A549 (cell line): Measurements from ENCODE around the gene TPRG1. TPM values are rescaled to one million over a fixed set of nuclear protein-coding genes. Genes with fewer than 3 reads are reported as not detected.

Experiments used
- ATAC-seq, 2 experiments: fragments of 200-7000 bp in 1 of 2; fragments of >200 bp in 1 of 2; cut with Nextera tagmentation in 1 of 2; cut with Tn5 transposase in 1 of 2; 3 replicates each; pipeline versions ENCODE4 v1.8.0 to v1.9.1; 2018 to 2020; ENCODE audit warnings: mild to moderate bottlenecking in 1 of 2, moderate library complexity in 1 of 2
- CTCF ChIA-PET: fragments of 300-600 bp; sonication (Branson Sonifier 250); formaldehyde crosslinking; extraction: SDS; loops from one replicate; lab custom pipeline; 2021; ENCODE audit warnings: antibody characterized with exemption, inconsistent platforms; lab: Yijun Ruan, JAX
- POLR2A ChIA-PET: fragments of 350-600 bp; formaldehyde crosslinking; extraction: SDS; loops from one replicate; lab custom pipeline; 2021; ENCODE audit warnings: antibody characterized with exemption, inconsistent platforms; lab: Yijun Ruan, JAX
- DNase-seq, 2 experiments: peaks; one replicate each; pipeline versions ENCODE4 v3.0.0 to v3.0.0-alpha.2; 2011 to 2016; ENCODE audit warnings: low read depth in 1 of 2, low spot score in 1 of 2
- FAIRE-seq: peaks from 2 replicates; lab custom pipeline; 2011; peaks lifted over from hg19 to GRCh38; lab: Jason Lieb, UNC
- H3K27ac ChIP-seq, 2 experiments: fragments of >200 bp; sonication (Bioruptor Twin); formaldehyde crosslinking; 3 replicates each; pipeline ENCODE4 v1.5.1; 2016 to 2017
- H3K4me1 ChIP-seq: fragments of >200 bp; sonication (Bioruptor Twin); formaldehyde crosslinking; 3 replicates; pipeline ENCODE4 v1.6.1; 2016
- H3K4me2 ChIP-seq: fragments of >200 bp; sonication (Bioruptor Twin); formaldehyde crosslinking; 3 replicates; pipeline ENCODE4 v1.6.1; 2016
- H3K4me3 ChIP-seq: fragments of >200 bp; sonication (Bioruptor Twin); formaldehyde crosslinking; 3 replicates; pipeline ENCODE4 v1.5.1; 2016
- H3K9me3 ChIP-seq: fragments of >200 bp; sonication (Bioruptor Twin); formaldehyde crosslinking; 3 replicates; pipeline ENCODE4 v1.6.1; 2016
- CBX2 ChIP-seq: fragments of 200-600 bp; sonication (generic); IDR thresholded peaks from 2 replicates; pipeline ENCODE4 v1.6.1; 2016; ENCODE audit warnings: low read depth, mild to moderate bottlenecking, borderline replicate concordance
- CHD4 ChIP-seq: fragments of 200-600 bp; sonication (generic); IDR thresholded peaks from 2 replicates; pipeline ENCODE4 v1.6.1; 2016; ENCODE audit warnings: antibody characterized with exemption, mild to moderate bottlenecking, borderline replicate concordance
- EHMT2 ChIP-seq: fragments of 200-600 bp; sonication (generic); IDR thresholded peaks from 2 replicates; pipeline ENCODE4 v1.6.1; 2016; ENCODE audit warnings: antibody characterized with exemption, low read depth, mild to moderate bottlenecking, moderate library complexity
- FOSB ChIP-seq: fragments of 250-450 bp; sonication (Bioruptor Pico); IDR thresholded peaks from 2 replicates; pipeline ENCODE4 v1.5.0; 2020; ENCODE audit warnings: mild to moderate bottlenecking, moderate library complexity
- HES2 ChIP-seq: fragments of >200 bp; sonication (Bioruptor Twin); formaldehyde crosslinking; IDR thresholded peaks from 2 replicates; pipeline ENCODE4 v1.6.1; 2016
- HOXA7 ChIP-seq: fragments of 250-450 bp; sonication (Bioruptor Pico); IDR thresholded peaks from 2 replicates; pipeline ENCODE4 v1.5.0; 2020; ENCODE audit warnings: mild to moderate bottlenecking, moderate library complexity
- HOXB5 ChIP-seq: fragments of 250-450 bp; sonication (Bioruptor Pico); IDR thresholded peaks from 2 replicates; pipeline ENCODE4 v1.5.0; 2020; ENCODE audit warnings: mild to moderate bottlenecking, moderate library complexity
- JUNB ChIP-seq: fragments of >200 bp; sonication (Bioruptor Twin); formaldehyde crosslinking; IDR thresholded peaks from 2 replicates; pipeline ENCODE4 v1.6.1; 2016
- MAFK ChIP-seq: fragments of 450-650 bp; IDR thresholded peaks from 2 replicates; pipeline ENCODE4 v1.6.1; 2014; ENCODE audit not compliant: partially characterized antibody
- MAZ ChIP-seq: fragments of 150-350 bp; IDR thresholded peaks from 2 replicates; pipeline ENCODE4 v1.6.1; 2014; ENCODE audit warnings: antibody characterized with exemption, low read depth, low read length, borderline replicate concordance
- NPAS2 ChIP-seq: fragments of 250-450 bp; sonication (Bioruptor Pico); IDR thresholded peaks from 2 replicates; pipeline ENCODE4 v1.8.0; 2022; ENCODE audit warnings: mild to moderate bottlenecking, moderate library complexity, borderline replicate concordance
- NR3C1 ChIP-seq: fragments of >200 bp; sonication (Bioruptor Twin); formaldehyde crosslinking; IDR thresholded peaks from 3 replicates; pipeline ENCODE4 v1.6.1; 2017
- PBX3 ChIP-seq: IDR thresholded peaks from 2 replicates; pipeline ENCODE4 v1.6.1; 2012
- POLR2A ChIP-seq: IDR thresholded peaks from 2 replicates; pipeline ENCODE4 v1.6.1; 2012; ENCODE audit warnings: mild to moderate bottlenecking, low read length
- RAD21 ChIP-seq, 2 experiments: fragments of >200 bp in 1 of 2; sonication (Bioruptor Twin) in 1 of 2; formaldehyde crosslinking in 1 of 2; IDR thresholded peaks in 1 of 2; conservative IDR thresholded peaks in 1 of 2; 2 replicates in 1 of 2; 3 replicates in 1 of 2; pipeline ENCODE4 v1.6.1; 2012 to 2018; ENCODE audit warnings: inconsistent platforms in 1 of 2
- RARB ChIP-seq: fragments of 250-450 bp; sonication (Bioruptor Pico); IDR thresholded peaks from 2 replicates; pipeline ENCODE4 v1.8.0; 2021; ENCODE audit warnings: mild to moderate bottlenecking, moderate library complexity
- RNF2 ChIP-seq: fragments of 200-600 bp; sonication (generic); IDR thresholded peaks from 2 replicates; pipeline ENCODE4 v1.6.1; 2016; ENCODE audit warnings: low read depth, mild to moderate bottlenecking, antibody characterized with exemption, moderate library complexity, borderline replicate concordance
- SREBF2 ChIP-seq: fragments of 450-650 bp; IDR thresholded peaks from 2 replicates; pipeline ENCODE4 v1.6.1; 2014; ENCODE audit warnings: mild to moderate bottlenecking, moderate library complexity
- TP53 ChIP-seq: fragments of 250-450 bp; sonication (Bioruptor Pico); IDR thresholded peaks from 2 replicates; pipeline ENCODE4 v1.5.0; 2021; ENCODE audit warnings: mild to moderate bottlenecking, moderate library complexity
- ZFP36 ChIP-seq: fragments of 450-650 bp; IDR thresholded peaks from 2 replicates; pipeline ENCODE4 v1.6.1; 2014; ENCODE audit warnings: borderline replicate concordance; ENCODE audit not compliant: partially characterized antibody
- ZNF302 ChIP-seq: fragments of 250-450 bp; sonication (Bioruptor Pico); IDR thresholded peaks from 2 replicates; pipeline ENCODE4 v1.9.0; 2021; ENCODE audit warnings: inconsistent platforms, mild to moderate bottlenecking, moderate library complexity
- WGBS: methylation state at CpG from one replicate; pipeline ENCODE4 v1.1.6; 2017; ENCODE audit errors: missing lambda C conversion rate; 5-methylcytosine and 5-hydroxymethylcytosine counted together
- polyA plus RNA-seq, 4 experiments: library from polyadenylated mRNA; depleted of rRNA in 3 of 4; stranded (reverse); fragments of >200 nt; fragmentation: RNase III in 1 of 4; extraction: RNeasy Plus Mini Kit Qiagen cat#74134 plus additional on column Dnase treatment in 1 of 4; gene quantifications; 2 replicates in 3 of 4; 3 replicates in 1 of 4; pipeline ENCODE4 v1.2.3, GENCODE V29; 2011 to 2017
- TF ChIP-seq, protein P1 (sequence below): fragments of 450-650 bp; IDR thresholded peaks from 2 replicates; pipeline ENCODE4 v1.6.1; 2014; ENCODE audit warnings: antibody characterized with exemption
- TF ChIP-seq, protein P2 (sequence below): fragments of 250-450 bp; sonication (Bioruptor Pico); IDR thresholded peaks from 2 replicates; pipeline ENCODE4 v1.5.0; 2020; ENCODE audit warnings: low read depth, mild to moderate bottlenecking, moderate library complexity

Gene TPRG1
- polyA plus RNA-seq, 2 of the 4 experiments (the other 2 are of a cell fraction), result 0.21 to 1.1 TPM

DNA sequence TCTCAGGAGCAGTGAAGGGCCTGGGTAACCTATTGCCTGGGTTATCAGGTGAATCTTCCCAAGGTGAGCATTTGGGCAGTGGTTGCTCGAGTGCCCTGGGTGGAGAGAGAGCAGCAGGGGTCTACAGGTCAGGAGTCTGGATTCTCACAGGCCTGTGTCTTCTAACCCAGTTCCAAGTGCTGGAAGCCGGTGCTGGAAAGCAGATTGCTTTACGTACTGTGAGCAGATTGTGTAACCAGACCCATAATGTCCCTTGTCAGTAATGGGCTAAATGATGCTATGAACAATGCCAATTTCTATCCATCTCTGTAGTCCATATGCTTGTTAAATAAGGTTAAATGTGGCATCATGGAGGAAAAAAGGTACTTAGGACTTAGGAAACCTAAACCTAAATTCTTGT, 106.5 kb downstream of the TPRG1 start:
- Histone ChIP-seq H3K4me1 (peaks cover 24% of the 10 kb centered on the region; the same call in 2 of the 3 replicates), H3K4me3 (no peak overlapping the region), H3K4me2 (no peak overlapping the region), H3K9me3 (no peaks in the 10 kb centered on the region; the same call in 2 of the 3 replicates), H3K27ac (peak overlapping the region in 1 of 2 experiments; percentile 60; a peak in 3 of 6 replicates)
- WGBS, result 87% methylated on average over 3 of the region's 3 CpGs
- no peak for TF ChIP-seq POLR2A
- no peak for TF ChIP-seq HES2
- no peak for TF ChIP-seq PBX3
- TF ChIP-seq, protein P1, sequence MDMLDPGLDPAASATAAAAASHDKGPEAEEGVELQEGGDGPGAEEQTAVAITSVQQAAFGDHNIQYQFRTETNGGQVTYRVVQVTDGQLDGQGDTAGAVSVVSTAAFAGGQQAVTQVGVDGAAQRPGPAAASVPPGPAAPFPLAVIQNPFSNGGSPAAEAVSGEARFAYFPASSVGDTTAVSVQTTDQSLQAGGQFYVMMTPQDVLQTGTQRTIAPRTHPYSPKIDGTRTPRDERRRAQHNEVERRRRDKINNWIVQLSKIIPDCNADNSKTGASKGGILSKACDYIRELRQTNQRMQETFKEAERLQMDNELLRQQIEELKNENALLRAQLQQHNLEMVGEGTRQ, result no peak
- no peak for TF ChIP-seq HOXA7
- no peak for TF ChIP-seq RNF2
- no peak for TF ChIP-seq RARB
- no peak for TF ChIP-seq JUNB
- no peak for TF ChIP-seq HOXB5 (CRISPR knock-in tag)
- no peak for TF ChIP-seq SREBF2
- TF ChIP-seq FOSB (CRISPR knock-in tag), result no peak
- TF ChIP-seq TP53 (CRISPR knock-in tag), result no peak
- no peak for TF ChIP-seq RAD21 (conservative IDR thresholded peaks at IDR 0.05 in 1 of 2, IDR thresholded peaks at IDR 0.05 in 1 of 2)
- no peak for TF ChIP-seq ZFP36
- no peak for TF ChIP-seq NPAS2
- no peak for TF ChIP-seq CHD4
- TF ChIP-seq, protein P2, sequence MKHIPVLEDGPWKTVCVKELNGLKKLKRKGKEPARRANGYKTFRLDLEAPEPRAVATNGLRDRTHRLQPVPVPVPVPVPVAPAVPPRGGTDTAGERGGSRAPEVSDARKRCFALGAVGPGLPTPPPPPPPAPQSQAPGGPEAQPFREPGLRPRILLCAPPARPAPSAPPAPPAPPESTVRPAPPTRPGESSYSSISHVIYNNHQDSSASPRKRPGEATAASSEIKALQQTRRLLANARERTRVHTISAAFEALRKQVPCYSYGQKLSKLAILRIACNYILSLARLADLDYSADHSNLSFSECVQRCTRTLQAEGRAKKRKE (CRISPR knock-in tag), result no peak
- no peak for TF ChIP-seq ZNF302 (CRISPR knock-in tag)
- TF ChIP-seq EHMT2, result no peak
- no peak for TF ChIP-seq MAZ
- CTCF ChIA-PET, result no interaction called here
- FAIRE-seq (no peak), DNase-seq (no peak), ATAC-seq (no peak)
- POLR2A ChIA-PET, result no interaction called here

DNA sequence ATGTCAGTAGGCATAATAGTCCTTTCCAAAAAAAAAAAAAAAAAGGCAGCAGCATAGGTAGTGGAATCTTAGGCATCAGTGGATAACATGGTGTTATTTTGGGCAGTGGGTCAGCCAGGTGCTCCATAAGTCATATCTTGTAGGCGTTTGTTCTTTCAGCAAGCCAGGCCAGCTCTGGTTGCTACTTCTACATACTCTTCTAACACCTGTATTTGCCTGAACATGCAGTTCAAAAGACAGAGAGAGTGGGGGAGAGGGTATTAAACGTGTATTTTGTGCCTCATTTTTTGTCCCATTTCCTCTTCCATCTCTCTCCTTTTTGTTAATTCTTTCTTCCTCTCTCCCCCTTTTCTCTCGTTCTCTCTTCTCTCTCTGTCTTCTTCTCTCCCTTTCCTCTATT, 110.4 kb downstream of the TPRG1 start:
- whole genome bisulfite sequencing, result 72% methylated on average over 3 of the region's 3 CpGs

More for the DNA sequence above, 110.4 kb downstream of the TPRG1 start:
- Histone ChIP-seq H3K4me3 (no peak overlapping the region), H3K4me2 (no peak overlapping the region), H3K9me3 (no peaks in the 10 kb centered on the region), H3K4me1 (0 out of 3 replicates have a peak, but pooled peaks cover under 1% of the 10 kb centered on the region), H3K27ac (no peak overlapping the region)
- ChIA-PET CTCF (interaction anchor here (1.1 to 1.2 kb wide), 3 partner anchors 9 to 667 kb away, joined by 3 read pairs; no protein-coding TSS in a partner anchor), POLR2A (no interaction called here)
- TF ChIP-seq NR3C1 (no peak), TP53 (CRISPR knock-in tag) (no peak), CBX2 (no peak), HOXB5 (CRISPR knock-in tag) (no peak), PBX3 (no peak), MAFK (no peak)
- TF ChIP-seq, protein P2 (CRISPR knock-in tag), result no peak
- no peak for ATAC-seq
- FAIRE-seq, result no peak
- no peak for DNase-seq
